Embryonic facial prominence (tissue), 1 donor: ENCODE measurements around the gene CHPF.

ENCODE experiments used
- DNase-seq: peaks from one replicate; pipeline ENCODE4 v3.0.0-alpha.2; 2016; ENCODE audit errors: extremely low spot score

CHPF gene, protein sequence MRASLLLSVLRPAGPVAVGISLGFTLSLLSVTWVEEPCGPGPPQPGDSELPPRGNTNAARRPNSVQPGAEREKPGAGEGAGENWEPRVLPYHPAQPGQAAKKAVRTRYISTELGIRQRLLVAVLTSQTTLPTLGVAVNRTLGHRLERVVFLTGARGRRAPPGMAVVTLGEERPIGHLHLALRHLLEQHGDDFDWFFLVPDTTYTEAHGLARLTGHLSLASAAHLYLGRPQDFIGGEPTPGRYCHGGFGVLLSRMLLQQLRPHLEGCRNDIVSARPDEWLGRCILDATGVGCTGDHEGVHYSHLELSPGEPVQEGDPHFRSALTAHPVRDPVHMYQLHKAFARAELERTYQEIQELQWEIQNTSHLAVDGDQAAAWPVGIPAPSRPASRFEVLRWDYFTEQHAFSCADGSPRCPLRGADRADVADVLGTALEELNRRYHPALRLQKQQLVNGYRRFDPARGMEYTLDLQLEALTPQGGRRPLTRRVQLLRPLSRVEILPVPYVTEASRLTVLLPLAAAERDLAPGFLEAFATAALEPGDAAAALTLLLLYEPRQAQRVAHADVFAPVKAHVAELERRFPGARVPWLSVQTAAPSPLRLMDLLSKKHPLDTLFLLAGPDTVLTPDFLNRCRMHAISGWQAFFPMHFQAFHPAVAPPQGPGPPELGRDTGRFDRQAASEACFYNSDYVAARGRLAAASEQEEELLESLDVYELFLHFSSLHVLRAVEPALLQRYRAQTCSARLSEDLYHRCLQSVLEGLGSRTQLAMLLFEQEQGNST

DNA sequence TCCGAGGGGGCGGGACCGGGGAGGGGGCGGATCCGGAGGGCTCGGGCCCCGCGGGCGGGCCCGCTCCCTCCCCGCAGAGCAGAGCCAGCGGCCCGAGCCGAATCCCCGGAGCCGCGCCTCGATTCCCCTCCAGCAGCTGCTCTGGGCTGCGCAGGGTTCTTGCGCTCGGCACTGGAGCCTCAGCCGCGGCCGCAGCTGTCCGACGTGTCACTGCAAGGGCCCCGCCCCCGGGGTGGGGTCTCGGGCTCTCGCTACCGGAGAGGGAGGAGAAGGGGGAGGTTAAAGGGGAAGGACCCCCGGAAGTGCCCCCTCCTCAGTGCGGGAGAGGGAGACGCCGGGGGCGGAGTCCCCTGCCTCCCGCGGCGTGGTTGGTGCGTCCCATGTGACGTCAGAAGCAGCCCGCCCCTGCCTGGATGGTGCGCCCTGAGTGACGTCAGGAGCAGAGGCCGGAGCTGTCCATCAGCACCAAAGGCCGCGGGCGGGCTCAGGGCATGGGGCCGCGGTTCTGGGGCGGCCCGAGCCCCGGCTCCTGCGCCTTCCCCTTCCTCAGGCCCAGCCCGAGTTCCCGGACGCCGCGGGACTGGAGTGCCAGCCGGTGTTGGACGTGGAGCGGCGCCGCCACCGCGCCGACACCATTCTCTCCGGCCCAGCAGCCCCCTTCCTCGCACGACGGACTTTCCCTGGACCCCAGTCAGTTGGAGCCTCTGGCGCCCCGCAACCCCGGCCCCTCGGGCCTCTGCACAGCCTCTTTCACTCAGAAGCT lies at the start of gene CHPF, which contains the start of gene TMEM198:
Gene CHPF (minus strand): TSS at position 214 of the 763 bp plus-strand sequence. CDS start 271 bp downstream, outside the sequence.
Gene TMEM198 (plus strand): TSS at position 433 of the 763 bp plus-strand sequence. CDS start 700 bp downstream, outside the sequence.
- peak; percentile 95 for DNase-seq

- no peak for DNase-seq
These were observed 49.5 kb upstream of the CHPF start for GRCh38 chr2:219593154-219593553.

DNA sequence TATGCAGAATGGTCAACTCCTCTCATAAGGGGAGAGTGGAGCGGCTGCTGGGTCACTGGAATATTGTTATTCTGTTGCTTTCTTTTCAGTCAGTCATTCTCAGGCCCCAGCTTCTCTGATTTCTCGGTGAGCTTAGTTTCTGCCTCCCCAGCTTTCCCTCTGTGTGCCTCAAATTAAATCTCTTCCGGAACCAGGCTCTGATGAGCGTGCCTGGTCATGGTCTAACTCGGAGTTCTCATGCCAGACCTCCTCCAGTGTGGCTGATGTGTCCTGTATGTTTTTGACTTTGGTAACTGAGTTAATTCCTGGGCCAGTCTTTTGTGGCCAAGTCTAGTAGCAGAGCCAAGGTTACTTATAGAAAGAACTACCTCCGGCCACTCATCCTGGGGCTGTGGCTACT lies 49.1 kb upstream of the CHPF start:
- DNase-seq: peak; percentile 58

GRCh38 chr2:219591091-219591490 lies 47.5 kb upstream of the CHPF start:
- no peak for DNase-seq

DNA sequence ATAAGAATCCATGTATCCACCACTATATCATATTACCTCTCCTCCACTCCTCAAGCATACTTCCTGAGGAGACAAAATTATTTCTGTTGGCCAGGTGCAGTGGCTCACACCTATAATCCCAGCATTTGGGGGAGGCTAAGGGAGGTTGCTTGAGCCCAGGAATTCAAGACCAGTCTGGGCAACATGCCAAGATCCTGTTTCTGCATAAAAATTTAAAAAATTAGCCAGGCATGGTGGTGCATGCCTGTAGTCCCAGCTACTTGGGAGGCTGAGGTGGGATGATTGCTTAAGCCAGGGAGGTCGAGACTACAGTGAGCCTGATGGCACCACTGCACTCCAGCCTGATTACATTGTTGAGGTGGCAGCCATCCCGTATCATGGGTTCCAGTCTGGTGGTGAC lies 37.7 kb upstream of the CHPF start:
- no peak for DNase-seq

- no peak for DNase-seq
These were observed 35.4 kb upstream of the CHPF start for GRCh38 chr2:219578811-219579613.

DNA sequence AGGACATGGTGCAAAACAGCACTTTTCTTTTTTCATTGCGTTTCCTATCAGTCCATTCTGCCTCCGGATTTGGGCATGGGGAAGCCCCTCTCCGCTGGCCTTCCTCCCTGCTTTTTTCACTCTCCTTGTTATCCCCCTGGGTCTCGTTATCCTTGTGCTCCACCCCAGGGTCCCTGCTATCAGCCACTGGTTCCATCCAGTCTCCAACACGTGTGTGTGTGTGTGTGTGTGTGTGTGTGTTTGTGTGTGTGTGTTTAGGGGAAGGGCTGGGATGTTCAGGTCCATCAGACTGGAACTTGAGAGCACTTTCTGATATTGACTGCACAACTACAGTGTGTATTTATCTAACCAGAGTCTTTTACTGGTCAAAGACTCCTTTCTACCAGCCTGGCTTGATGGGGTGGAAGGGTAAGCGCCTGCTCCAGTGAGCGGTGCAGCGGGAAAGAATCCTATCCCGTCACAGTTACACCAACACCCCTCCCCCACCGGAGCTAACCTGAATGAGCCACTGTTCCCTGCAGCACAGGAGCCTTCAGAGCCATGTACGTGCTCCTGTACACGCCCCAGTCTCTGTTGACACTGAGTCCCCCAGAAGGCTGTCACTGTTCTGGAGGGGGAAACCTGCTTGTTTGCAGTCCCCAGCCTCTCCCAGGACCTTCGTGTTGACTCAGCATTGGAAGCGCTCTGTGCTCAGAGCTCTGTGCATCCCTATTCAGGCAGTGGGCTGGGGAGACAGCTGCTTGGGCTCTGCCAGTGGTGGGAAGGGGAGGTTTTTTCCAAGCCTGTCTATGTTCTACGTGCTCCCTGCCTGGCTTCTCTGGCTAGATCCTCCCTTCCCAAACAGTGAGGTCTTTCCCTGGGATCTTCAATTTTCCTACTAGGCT lies 33.1 kb upstream of the CHPF start:
- DNase-seq: peak; percentile 32

DNA sequence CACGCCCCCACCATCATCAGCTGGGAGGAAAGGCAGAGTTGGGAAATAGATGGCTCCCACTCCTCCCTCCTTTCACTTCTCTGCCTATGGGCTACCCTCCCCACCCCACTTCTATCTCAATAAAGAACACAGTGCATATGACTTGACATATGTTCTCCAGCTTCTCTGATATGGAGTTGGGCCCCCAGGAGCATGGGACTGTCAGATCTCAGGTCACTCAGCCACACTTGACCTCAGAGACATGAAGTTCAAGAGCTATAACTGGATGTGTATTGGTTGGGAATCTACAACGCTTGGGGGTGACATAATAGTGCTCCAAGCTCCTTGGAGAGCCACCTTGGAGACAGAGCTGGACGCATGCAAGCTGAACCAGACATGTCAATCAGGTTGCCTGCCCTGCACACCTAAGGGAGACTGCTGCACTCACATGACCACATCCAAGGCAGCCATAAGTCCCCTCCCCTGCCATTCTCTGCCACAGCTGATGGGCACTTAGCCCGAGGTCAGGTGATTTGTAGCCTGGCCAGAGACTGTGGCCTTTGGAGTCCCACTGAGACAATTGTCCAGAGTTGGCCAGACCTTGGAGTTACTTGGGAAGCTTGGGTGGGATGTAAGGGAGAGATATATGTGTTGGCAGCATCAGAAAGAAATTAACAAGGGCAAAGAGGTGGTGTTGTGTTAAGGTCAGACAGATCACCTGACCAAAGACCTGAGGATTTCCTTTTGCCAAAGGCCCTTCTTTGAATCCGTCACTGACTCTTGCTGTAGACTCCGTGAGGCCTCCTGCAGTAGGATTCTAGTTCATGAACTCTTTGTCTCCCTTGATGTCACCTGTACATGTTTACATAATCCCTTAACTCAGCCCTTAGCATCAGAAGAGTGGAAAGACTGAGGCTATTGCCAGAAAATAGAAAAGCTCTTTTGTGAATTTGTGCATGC lies 32.2 kb upstream of the CHPF start:
- DNase-seq: no peak

DNA sequence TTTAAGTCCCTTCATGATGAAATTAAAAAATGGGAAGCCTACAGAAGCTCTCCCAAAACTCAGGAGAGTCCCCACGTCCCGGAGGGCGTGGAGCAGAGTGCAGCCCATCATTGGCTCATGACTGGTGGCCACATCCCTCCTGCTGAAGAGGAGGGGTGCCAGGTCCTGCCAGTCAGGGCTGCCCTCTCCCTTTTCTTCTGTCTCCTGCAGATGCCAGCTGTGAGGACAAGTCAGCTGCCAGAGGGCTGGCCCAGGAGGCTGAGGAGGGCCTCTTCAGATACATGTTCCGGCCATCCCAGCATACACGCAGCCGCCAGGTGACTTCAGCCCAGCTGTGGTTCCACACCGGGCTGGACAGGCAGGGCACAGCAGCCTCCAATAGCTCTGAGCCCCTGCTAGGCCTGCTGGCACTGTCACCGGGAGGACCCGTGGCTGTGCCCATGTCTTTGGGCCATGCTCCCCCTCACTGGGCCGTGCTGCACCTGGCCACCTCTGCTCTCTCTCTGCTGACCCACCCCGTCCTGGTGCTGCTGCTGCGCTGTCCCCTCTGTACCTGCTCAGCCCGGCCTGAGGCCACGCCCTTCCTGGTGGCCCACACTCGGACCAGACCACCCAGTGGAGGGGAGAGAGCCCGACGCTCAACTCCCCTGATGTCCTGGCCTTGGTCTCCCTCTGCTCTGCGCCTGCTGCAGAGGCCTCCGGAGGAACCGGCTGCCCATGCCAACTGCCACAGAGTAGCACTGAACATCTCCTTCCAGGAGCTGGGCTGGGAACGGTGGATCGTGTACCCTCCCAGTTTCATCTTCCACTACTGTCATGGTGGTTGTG lies 31.1 kb upstream of the CHPF start:
- no peak for DNase-seq

DNA sequence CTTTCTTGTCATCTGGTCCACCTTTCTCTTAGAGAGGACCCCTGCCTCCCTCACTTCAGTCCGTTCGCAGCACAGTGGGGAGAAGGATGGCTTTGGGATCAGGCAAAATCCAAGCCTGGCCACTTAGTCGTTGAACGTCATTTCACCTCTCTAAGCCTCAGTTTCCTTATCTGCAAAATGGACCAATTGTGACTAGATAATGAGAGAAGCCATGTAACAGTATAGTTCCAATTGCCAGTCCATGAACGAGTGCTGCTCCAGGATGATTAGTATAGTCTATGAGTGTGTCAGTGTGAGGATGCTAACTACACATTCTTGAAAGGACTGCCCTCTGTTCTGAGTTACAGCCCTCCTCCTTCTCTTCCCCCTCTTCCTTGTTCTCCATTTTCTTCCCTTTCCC lies 29.6 kb upstream of the CHPF start:
- no peak for DNase-seq

- no peak for DNase-seq
These were observed 28.8 kb upstream of the CHPF start, which contains the start of gene INHA for GRCh38 chr2:219572237-219573001. Gene INHA (plus strand): TSS chr2:219572310. CDS start chr2:219572375, 65 bp downstream.

DNA sequence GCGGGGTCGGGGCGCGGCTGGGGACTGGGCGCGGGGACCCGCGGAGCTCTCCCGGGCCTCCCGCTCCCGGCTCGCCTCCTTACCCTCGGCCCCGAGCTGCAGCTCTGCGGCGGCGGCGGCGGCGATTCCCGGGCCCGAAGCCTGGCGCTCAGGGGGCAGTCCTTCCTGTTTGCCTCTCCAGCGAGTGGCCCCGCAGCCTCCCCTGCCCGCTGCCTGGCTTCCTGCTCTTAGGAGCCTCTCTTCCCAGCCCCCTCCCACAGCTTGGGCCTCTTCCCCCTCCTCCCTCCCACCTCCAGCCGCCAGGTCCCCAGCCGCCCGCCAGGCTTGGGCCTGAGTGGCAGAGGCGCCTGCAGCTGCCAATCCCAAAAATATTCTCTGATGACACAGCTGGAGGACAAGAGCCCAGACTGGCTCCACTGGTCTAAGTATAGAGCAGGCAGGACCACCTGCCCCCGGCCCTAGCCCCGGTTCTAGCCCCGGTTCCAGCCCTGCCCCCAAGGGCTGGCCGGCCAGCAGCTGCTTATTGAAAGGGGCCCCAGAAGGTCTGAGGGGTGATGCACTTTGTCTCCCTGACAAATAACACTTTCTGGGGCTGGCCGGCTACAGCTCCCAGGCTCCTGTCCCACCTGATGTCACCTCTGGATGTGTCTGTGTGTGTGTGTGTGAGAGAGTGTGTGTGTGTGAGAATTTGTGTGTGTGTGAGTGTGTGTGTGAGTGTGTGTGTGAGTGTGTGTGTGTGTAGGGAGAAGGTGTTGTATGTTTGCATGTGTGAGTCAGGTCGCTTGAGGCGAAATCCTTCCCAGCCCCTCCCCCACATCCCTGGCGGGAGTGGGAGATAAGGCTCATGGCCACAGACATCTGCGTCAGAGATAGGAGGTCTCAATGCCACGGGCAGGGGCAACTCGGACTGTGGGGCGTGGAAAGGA lies 28.0 kb upstream of the CHPF start, which contains the start of gene OBSL1:
Gene OBSL1 (minus strand): TSS at position 229 of the 926 bp plus-strand sequence. CDS start 307 bp downstream, outside the sequence.
- DNase-seq: peak; percentile 54

- DNase-seq: no peak
These were observed 27.3 kb upstream of the CHPF start for GRCh38 chr2:219570924-219571310.

GRCh38 chr2:219570194-219570923 lies 26.8 kb upstream of the CHPF start:
- no peak for DNase-seq

DNA sequence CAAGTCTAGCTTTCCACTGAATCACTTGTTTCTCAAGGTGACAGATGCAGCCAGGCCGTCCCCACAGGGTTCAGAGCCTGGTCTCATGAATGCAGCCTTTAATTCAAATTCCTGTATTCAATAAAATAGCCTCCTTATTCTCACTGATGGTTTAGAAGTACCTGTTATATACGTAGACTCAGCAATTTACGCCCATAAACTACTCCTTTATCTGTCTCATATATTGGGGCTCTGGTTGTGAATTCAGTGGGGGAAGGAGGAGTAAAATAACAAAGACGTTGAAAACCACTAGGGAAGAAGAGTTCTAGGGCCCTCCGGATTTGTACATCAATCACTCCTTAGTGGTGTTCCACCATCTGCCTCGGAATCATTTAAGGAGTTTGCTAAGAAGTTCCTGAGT lies 26.0 kb upstream of the CHPF start:
- DNase-seq: no peak
